OCI-LY1 (cell line): ENCODE data around the gene TBCD.

ENCODE experiments used
- H2AFZ ChIP-seq: fragments of 200-600 bp; sonication (generic), shearing (Covaris generic); 2 replicates; pipeline ENCODE4 v1.6.0; 2014; ENCODE audit warnings: antibody characterized with exemption, mild to moderate bottlenecking, low read length
- H3F3A ChIP-seq: fragments of 200-600 bp; sonication (generic), shearing (Covaris generic); 2 replicates; pipeline ENCODE4 v1.6.0; 2014; ENCODE audit warnings: mild to moderate bottlenecking, antibody characterized with exemption, low read length, moderate library complexity; ENCODE audit not compliant: insufficient read depth
- H3K27ac ChIP-seq: fragments of 200-600 bp; sonication (generic); 2 replicates; pipeline ENCODE4 v1.5.1; 2014; ENCODE audit warnings: low read length, mixed run types, mild to moderate bottlenecking, low read depth; ENCODE audit not compliant: poor library complexity, severe bottlenecking
- H3K27me3 ChIP-seq: fragments of 200-600 bp; sonication (generic); 2 replicates; pipeline ENCODE4 v1.6.0; 2014; ENCODE audit warnings: antibody characterized with exemption, mild to moderate bottlenecking, low read length, moderate library complexity; ENCODE audit not compliant: insufficient read depth
- H3K36me3 ChIP-seq: fragments of 200-600 bp; sonication (generic); 2 replicates; pipeline ENCODE4 v1.6.1; 2014; ENCODE audit warnings: mild to moderate bottlenecking, antibody characterized with exemption, low read length, moderate library complexity, mixed read lengths; ENCODE audit not compliant: insufficient read depth
- H3K4me1 ChIP-seq: fragments of 200-600 bp; sonication (generic); 2 replicates; pipeline ENCODE4 v1.5.1; 2014; ENCODE audit warnings: mild to moderate bottlenecking, low read length, moderate library complexity; ENCODE audit not compliant: insufficient read depth, severe bottlenecking
- H3K4me2 ChIP-seq: fragments of 200-600 bp; sonication (generic), shearing (Covaris generic); 2 replicates; pipeline ENCODE4 v1.6.1; 2014; ENCODE audit warnings: low read length
- H3K4me3 ChIP-seq: fragments of 200-600 bp; sonication (generic); 2 replicates; pipeline ENCODE4 v1.5.1; 2014; ENCODE audit warnings: low read length, low read depth, mild to moderate bottlenecking, mixed read lengths; ENCODE audit not compliant: poor library complexity, severe bottlenecking
- H3K79me2 ChIP-seq: fragments of 200-600 bp; shearing (Covaris generic); 2 replicates; pipeline ENCODE4 v1.6.1; 2016; ENCODE audit warnings: mixed run types, low read length, mixed read lengths; ENCODE audit not compliant: insufficient read depth
- H3K9ac ChIP-seq: fragments of 200-600 bp; sonication (generic), shearing (Covaris generic); 2 replicates; pipeline ENCODE4 v1.6.1; 2014; ENCODE audit warnings: mild to moderate bottlenecking, low read length, mixed read lengths
- H3K9me2 ChIP-seq: fragments of 200-600 bp; sonication (generic), shearing (Covaris generic); 2 replicates; pipeline ENCODE4 v1.6.1; 2014; ENCODE audit warnings: low read depth, mild to moderate bottlenecking, low read length, mixed read lengths
- H3K9me3 ChIP-seq: fragments of 200-600 bp; shearing (Covaris generic); 2 replicates; pipeline ENCODE4 v1.6.1; 2014; ENCODE audit warnings: low read length, mixed read lengths
- H4K20me1 ChIP-seq: fragments of 200-600 bp; sonication (generic), shearing (Covaris generic); 2 replicates; pipeline ENCODE4 v1.6.0; 2016; ENCODE audit warnings: mild to moderate bottlenecking, low read length; ENCODE audit not compliant: insufficient read depth
- EZH2 ChIP-seq: fragments of 200-600 bp; sonication (generic), shearing (Covaris generic); IDR thresholded peaks from 2 replicates; pipeline ENCODE4 v1.8.0; 2017; ENCODE audit warnings: borderline replicate concordance, mixed run types, mild to moderate bottlenecking, antibody characterized with exemption, low read length, moderate library complexity, mixed read lengths
- TF ChIP-seq, protein P1 (sequence below): fragments of 200-600 bp; sonication (generic), shearing (Covaris generic); IDR thresholded peaks from 2 replicates; pipeline ENCODE4 v1.5.1; 2017; ENCODE audit warnings: mild to moderate bottlenecking, antibody characterized with exemption, low read length, moderate library complexity, mixed read lengths

TBCD gene

DNA sequence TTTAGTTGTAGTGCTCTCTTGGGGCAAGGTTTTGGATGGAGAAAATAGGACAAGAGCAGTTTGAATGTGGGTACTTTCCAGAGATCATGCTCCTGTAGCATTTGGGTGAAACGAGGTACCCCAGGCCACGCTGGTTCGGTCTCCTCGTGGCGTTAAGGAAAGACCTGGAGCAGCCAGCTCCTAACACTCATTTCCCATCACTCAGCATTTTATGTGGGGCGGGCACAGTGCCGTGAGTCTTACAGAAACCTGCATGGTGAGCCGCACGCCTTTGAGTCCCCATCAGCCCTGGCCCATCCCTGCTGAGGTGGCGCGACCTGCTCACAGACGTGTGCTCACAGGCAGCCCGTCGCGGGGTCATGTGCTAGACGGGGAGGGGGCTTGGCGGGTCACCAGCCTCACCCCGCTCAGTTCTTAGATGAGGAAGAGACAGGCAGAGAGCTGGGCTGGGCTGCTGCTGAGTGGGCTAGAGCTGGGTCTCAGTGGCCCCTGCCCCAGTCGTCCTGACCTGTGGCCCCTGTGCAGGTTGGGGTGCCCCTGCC lies 37.3 kb downstream of the TBCD start:
- peaks cover 9% of the 10 kb centered on the region for H3K4me1 ChIP-seq
- TF ChIP-seq, protein P1, sequence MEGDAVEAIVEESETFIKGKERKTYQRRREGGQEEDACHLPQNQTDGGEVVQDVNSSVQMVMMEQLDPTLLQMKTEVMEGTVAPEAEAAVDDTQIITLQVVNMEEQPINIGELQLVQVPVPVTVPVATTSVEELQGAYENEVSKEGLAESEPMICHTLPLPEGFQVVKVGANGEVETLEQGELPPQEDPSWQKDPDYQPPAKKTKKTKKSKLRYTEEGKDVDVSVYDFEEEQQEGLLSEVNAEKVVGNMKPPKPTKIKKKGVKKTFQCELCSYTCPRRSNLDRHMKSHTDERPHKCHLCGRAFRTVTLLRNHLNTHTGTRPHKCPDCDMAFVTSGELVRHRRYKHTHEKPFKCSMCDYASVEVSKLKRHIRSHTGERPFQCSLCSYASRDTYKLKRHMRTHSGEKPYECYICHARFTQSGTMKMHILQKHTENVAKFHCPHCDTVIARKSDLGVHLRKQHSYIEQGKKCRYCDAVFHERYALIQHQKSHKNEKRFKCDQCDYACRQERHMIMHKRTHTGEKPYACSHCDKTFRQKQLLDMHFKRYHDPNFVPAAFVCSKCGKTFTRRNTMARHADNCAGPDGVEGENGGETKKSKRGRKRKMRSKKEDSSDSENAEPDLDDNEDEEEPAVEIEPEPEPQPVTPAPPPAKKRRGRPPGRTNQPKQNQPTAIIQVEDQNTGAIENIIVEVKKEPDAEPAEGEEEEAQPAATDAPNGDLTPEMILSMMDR, result no peak
- no peak for TF ChIP-seq EZH2
- no peak overlapping the region for H3K9ac ChIP-seq
- 0 out of 2 replicates have a peak, but pooled peaks cover 5% of the 10 kb centered on the region for H3K36me3 ChIP-seq
- no peak overlapping the region for H3K4me2 ChIP-seq
- H3K27ac ChIP-seq, result no peak overlapping the region
- no peaks in the 10 kb centered on the region for H3K9me3 ChIP-seq
- no peaks in the 10 kb centered on the region for H3F3A ChIP-seq
- no peaks in the 10 kb centered on the region for H3K79me2 ChIP-seq
- no peak overlapping the region for H2AFZ ChIP-seq
- H3K9me2 ChIP-seq, result no peaks in the 10 kb centered on the region
- H3K4me3 ChIP-seq, result no peak overlapping the region
- no peaks in the 10 kb centered on the region for H4K20me1 ChIP-seq
- H3K27me3 ChIP-seq, result no peaks in the 10 kb centered on the region

GRCh38 chr17:82789806-82790205 lies 37.9 kb downstream of the TBCD start:
- TF ChIP-seq, protein P1, result no peak
- no peak for TF ChIP-seq EZH2
- H3K9ac ChIP-seq, result no peak overlapping the region
- H3K36me3 ChIP-seq, result 0 out of 2 replicates have a peak, but pooled peaks cover 5% of the 10 kb centered on the region
- no peaks in the 10 kb centered on the region for H3K9me3 ChIP-seq
- no peak overlapping the region for H3K4me2 ChIP-seq
- H3K4me1 ChIP-seq, result peaks cover 9% of the 10 kb centered on the region
- no peak overlapping the region for H3K4me3 ChIP-seq
- no peaks in the 10 kb centered on the region for H3K27me3 ChIP-seq
- no peaks in the 10 kb centered on the region for H3F3A ChIP-seq
- no peaks in the 10 kb centered on the region for H4K20me1 ChIP-seq
- no peak overlapping the region for H3K27ac ChIP-seq
- no peaks in the 10 kb centered on the region for H3K79me2 ChIP-seq
- H3K9me2 ChIP-seq, result no peaks in the 10 kb centered on the region
- no peak overlapping the region for H2AFZ ChIP-seq

GRCh38 chr17:82790391-82790790 lies 38.5 kb downstream of the TBCD start:
- Histone ChIP-seq H3K9ac (no peak overlapping the region), H3K9me2 (no peaks in the 10 kb centered on the region), H3K4me2 (no peak overlapping the region), H3K4me1 (peaks cover 9% of the 10 kb centered on the region), H4K20me1 (no peaks in the 10 kb centered on the region), H3K27ac (no peak overlapping the region), H3K4me3 (no peak overlapping the region), H3K27me3 (no peaks in the 10 kb centered on the region), H3K36me3 (0 out of 2 replicates have a peak, but pooled peaks cover 5% of the 10 kb centered on the region), H3K9me3 (no peaks in the 10 kb centered on the region), H3F3A (no peaks in the 10 kb centered on the region), H2AFZ (no peak overlapping the region), H3K79me2 (no peaks in the 10 kb centered on the region)
- TF ChIP-seq, protein P1, result no peak
- no peak for TF ChIP-seq EZH2
